AG20443 (cell line): ENCODE measurements around the gene FBXO17.

Experiments
- DNase-seq: peaks from one replicate; pipeline ENCODE4 v3.0.0; 2012; ENCODE audit warnings: low spot score, mixed read lengths

Gene FBXO17

GRCh38 chr19:38891771-38892170, 83.8 kb downstream of the FBXO17 start:
- no peak for DNase-seq
